Stimulated activated CD4-positive, alpha-beta T cell treated with anti-CD3 and anti-CD28 coated beads, Interleukin-2, amount 100 ng/mL, for 4 hours (primary cell): ENCODE measurements around the gene HCN2.

Experiments used
- DNase-seq: peaks from one replicate; pipeline ENCODE4 v3.0.0-alpha.2; 2020; ENCODE audit warnings: low read depth

The HCN2 gene

GRCh38 chr19:640606-641189, 51.0 kb downstream of the HCN2 start:
- DNase-seq, result no peak

- DNase-seq, result no peak
These were observed 52.0 kb downstream of the HCN2 start for GRCh38 chr19:641702-642101.

GRCh38 chr19:642767-643727, 53.4 kb downstream of the HCN2 start:
- DNase-seq, result no peak

- no peak for DNase-seq
These were observed 54.1 kb downstream of the HCN2 start for GRCh38 chr19:643736-644135.

GRCh38 chr19:644363-644762, 54.7 kb downstream of the HCN2 start:
- no peak for DNase-seq

- no peak for DNase-seq
These were observed 55.1 kb downstream of the HCN2 start for GRCh38 chr19:644789-645188.

GRCh38 chr19:645912-646778, 56.5 kb downstream of the HCN2 start:
- no peak for DNase-seq

- no peak for DNase-seq
These were observed 57.3 kb downstream of the HCN2 start for GRCh38 chr19:646779-647565.

GRCh38 chr19:647566-648284, 58.0 kb downstream of the HCN2 start:
- DNase-seq, result no peak

GRCh38 chr19:648305-648704, 58.6 kb downstream of the HCN2 start:
- no peak for DNase-seq

- DNase-seq, result no peak
These were observed 59.5 kb downstream of the HCN2 start for GRCh38 chr19:648904-649801.

GRCh38 chr19:650121-650520, 60.4 kb downstream of the HCN2 start:
- no peak for DNase-seq

GRCh38 chr19:651114-651818, 61.6 kb downstream of the HCN2 start:
- DNase-seq, result no peak

- DNase-seq, result no peak
These were observed 62.3 kb downstream of the HCN2 start for GRCh38 chr19:651991-652390.

GRCh38 chr19:652467-653389, 63.0 kb downstream of the HCN2 start:
- DNase-seq, result no peak

GRCh38 chr19:653425-653824, 63.7 kb downstream of the HCN2 start:
- DNase-seq, result no peak

GRCh38 chr19:655691-656090, 66.0 kb downstream of the HCN2 start:
- DNase-seq, result no peak
